Astrocyte of the cerebellum (primary cell): ENCODE results near the gene CHD2.
"Not testable (repeated sequence)": the region's sequence is repeated elsewhere in the genome, so short reads cannot be mapped to it uniquely, and the experiment has no call there.

Experiments
- DNase-seq: peaks from one replicate; pipeline ENCODE4 v3.0.0-alpha.2; 2011; ENCODE audit warnings: low read depth
- H3K4me3 ChIP-seq: 2 replicates; pipeline ENCODE4 v1.5.1; 2011; ENCODE audit warnings: mild to moderate bottlenecking, low read depth, low read length, moderate library complexity
- in situ Hi-C: cut with HindIII; loops from 2 replicates; pipeline ENCODE4 v1.10.0; 2017; ENCODE audit warnings: low sequenced_read_pairs
- TF ChIP-seq, protein P1 (sequence below): IDR thresholded peaks from 2 replicates; pipeline ENCODE4 v1.5.1; 2012; ENCODE audit warnings: low read length, low read depth, moderate library complexity, mild to moderate bottlenecking; ENCODE audit errors: missing control alignments

Gene CHD2

DNA sequence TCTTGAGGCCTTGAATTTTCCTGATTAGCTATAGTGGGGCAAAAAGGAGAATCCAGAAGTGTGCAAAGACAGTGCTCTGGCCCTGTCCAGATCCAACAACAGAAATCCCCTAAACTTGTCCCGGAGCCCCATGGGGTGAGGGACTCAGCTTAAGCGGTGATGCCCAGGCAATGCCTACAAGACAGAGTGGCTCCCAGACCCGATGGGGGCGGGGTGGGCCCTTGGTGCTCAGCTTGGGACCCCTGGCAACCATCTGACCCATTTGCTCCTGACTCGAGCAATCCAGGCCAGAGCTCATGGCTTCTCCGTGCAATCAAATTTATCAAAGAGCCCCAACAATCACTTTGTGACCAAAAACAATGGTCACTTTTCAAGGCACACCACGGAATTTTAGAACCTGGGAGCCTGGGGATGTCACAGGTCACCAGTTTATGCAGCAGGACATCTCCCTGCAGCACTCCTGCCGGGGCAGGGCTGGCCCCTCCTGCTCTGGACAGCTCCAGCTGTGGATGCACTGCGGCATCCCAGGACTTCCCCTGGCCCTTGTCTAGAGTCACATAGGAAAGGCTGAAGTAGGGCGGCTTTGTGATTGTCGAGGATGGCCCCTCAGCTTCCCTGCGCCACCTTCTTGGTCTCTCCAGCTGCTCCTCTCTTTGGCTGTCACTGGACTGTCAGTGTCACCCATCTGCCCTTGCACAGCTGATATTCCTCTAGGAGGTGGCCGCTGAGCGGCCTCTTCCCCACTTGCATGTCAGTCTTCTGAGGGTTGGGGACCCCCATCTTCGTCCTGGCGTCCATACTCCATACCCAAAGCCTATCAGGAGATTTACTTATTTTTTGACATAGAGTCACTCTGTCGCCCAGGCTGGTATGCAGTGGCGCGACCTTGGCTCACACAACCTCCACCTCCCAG lies 160.5 kb downstream of the CHD2 start:
- no peak overlapping the region for H3K4me3 ChIP-seq
- TF ChIP-seq, protein P1, sequence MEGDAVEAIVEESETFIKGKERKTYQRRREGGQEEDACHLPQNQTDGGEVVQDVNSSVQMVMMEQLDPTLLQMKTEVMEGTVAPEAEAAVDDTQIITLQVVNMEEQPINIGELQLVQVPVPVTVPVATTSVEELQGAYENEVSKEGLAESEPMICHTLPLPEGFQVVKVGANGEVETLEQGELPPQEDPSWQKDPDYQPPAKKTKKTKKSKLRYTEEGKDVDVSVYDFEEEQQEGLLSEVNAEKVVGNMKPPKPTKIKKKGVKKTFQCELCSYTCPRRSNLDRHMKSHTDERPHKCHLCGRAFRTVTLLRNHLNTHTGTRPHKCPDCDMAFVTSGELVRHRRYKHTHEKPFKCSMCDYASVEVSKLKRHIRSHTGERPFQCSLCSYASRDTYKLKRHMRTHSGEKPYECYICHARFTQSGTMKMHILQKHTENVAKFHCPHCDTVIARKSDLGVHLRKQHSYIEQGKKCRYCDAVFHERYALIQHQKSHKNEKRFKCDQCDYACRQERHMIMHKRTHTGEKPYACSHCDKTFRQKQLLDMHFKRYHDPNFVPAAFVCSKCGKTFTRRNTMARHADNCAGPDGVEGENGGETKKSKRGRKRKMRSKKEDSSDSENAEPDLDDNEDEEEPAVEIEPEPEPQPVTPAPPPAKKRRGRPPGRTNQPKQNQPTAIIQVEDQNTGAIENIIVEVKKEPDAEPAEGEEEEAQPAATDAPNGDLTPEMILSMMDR: no peak
- in situ Hi-C loops: no loop called here

DNA sequence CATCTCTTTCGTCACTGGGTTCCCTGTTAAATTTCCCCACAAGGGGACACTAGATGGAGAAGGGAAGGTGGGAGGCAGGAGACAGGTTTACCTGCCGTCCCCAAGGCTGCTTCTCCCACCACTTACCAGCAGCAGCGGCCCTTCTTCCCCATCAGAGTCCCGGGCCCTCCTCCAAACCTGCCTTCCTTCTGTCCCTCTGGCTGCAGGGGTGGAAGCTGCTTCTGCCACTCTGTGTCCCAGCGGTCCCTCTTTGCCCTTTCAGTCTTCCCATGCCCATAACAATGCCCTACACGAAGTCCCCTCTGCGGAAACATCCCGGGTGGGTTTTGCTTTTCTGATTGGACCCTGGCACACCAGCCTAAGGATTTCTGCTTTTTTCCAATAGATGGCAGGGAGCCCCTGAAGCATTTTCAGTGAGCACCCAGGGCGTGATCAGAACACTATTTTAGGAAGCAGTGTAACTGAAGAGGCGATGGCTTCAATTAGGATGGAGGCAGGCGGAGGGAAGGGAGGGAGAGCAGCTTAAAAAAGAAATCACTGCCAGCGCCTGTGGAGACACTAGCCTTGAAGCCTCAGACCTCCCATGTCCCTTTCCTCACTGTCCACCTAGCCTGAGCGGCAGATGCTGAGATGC lies 162.6 kb downstream of the CHD2 start:
- H3K4me3 ChIP-seq, DNase-seq, in situ Hi-C loops: not testable (repeated sequence)

More for the DNA sequence above, 160.5 kb downstream of the CHD2 start:
- DNase-seq: no peak

DNA sequence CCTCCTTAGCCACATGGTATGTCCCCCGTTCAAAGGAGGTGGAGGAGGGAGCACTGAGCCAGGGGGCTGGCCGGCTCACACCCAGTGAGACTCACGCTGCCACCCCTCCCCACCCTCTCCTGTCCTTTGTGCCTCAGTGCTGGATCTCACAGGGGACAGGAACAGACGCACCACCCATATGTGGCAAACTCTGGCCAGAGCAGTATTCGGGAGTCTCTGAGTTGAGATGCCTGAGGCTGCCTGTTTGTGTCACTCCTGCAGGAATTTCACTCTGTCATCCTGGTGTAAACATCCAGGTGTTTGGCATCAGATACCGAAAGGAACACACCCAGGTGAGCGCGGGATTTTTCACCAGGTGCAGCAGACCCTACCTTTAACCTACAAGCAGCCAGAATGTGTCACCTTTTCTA lies 163.1 kb downstream of the CHD2 start:
- in situ Hi-C loops: no loop called here
- no peak for DNase-seq
- TF ChIP-seq, protein P1: no peak
- H3K4me3 ChIP-seq: no peak overlapping the region

DNA sequence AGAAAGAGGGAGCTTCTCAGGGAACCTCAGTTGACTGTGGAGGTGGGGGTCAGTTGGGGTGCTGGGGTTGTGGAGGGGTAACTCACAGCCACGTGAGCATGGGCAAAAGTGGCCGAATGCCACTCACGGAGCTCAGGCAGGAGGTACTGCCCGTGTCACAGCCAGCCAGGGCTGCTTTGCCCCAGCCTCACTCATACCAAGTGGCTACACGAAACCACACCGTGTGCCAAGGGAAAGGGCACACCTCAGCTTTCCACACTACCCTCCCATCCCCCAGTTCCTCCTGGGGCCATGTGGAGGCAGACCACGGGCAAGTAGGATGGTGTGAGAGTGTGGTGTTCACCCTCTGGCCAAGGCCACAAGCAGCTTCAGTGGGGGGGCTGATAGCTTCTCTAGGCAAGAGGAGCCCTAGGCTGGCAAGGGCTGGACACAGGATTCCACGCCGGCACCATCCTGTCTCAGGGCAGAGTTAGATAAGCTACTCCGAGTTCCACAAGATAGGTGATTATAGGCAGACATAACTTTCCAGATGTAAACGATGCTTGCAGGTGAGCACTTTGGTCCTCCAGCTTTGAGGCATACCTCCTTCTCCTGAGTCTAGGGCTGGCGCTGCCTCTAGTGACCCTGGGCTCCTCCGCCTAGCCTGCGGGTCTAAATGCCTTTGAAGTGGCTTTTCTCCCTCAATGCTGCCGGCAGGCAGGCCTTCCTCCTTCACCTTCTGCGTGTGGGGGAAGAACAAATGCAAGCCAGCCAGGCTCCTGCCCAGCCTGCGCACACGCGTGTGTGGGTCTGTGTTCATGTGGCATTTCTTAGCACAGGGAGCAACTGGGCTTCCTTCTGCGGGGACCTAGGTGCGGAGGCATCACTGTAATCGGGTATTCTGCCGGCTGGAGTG lies 163.9 kb downstream of the CHD2 start:
- no peak overlapping the region for H3K4me3 ChIP-seq
- no peak for DNase-seq
- TF ChIP-seq, protein P1: no peak
- in situ Hi-C loops: no loop called here

DNA sequence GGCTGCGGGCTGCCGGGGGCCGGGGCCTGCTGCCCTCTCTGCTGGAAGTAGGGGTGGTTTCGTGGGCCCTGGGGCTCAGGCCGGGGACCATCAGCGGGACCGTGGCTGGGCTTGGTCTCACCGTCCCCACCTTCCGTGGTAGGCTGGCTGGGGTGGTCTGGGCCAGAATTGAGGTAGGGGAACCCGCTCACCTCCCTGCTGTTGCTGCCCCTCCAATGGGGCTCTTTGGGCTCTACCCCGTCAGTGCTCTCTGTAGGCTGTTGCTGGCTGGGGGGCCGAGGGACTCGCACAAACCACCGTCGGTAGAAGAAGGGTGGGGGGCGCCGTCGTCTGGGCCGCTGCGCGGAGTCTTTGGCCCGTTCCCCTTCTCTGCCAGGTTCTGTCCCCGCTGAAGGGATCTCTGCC lies 165.5 kb downstream of the CHD2 start:
- in situ Hi-C loops: no loop called here
- H3K4me3 ChIP-seq: no peak overlapping the region
- no peak for DNase-seq
- TF ChIP-seq, protein P1: no peak

DNA sequence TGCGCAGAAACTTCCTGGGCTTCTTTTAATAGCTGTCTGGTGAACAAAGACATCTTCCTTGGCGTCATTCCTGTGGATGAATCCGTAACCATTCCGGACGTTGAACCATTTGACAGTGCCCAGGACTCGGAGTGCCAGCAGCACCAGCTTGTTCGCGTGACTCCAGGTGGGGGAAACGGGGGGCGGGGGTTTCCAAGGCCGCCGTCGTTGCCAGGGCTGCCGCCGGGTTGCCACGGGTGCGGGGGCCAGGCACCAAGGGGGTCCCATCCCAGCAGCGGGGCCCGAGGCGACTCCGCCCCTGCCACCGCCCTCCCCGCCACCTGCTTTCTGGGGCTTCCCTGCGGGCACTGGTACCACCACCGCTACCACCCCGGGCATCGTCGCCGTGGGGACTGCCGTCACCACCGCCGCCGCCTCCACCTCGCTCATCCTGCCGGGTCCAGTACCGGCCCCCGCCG lies 166.1 kb downstream of the CHD2 start:
- TF ChIP-seq, protein P1: no peak
- no peak for DNase-seq
- no peak overlapping the region for H3K4me3 ChIP-seq
- in situ Hi-C loops: no loop called here
